Hematopoietic multipotent progenitor cell treated with erythropoietin and hydrocortisone succinate and interleukin-3 and kit ligand, for 17 days (in vitro differentiated cells): ENCODE results near the gene GRB10.

Experiments used
- DNase-seq: peaks from one replicate; pipeline ENCODE4 v3.0.0-alpha.2; 2015; ENCODE audit warnings: low spot score

The GRB10 gene

DNA sequence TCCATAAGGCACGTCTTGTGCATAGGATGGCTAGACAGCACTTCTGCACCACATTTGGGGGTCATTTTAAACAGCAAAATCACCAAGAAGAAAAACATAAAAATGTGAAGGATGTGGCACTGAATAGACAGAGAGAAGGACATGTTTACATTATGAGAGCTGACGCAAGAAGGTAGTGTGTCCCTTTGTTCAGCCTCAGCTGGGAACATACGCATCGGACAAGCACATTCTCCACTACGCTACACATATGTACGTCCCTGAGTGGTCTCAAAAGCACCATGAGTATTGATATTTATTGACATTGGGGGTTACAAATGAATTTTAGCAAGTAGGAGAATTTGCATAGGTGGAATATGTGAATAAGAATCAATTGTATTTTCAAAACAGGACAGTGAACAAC, 237.7 kb downstream of the GRB10 start:
- DNase-seq, result no peak

GRCh38 chr7:50543776-50544442, 238.8 kb downstream of the GRB10 start:
- DNase-seq, result no peak

GRCh38 chr7:50542132-50542531, 240.6 kb downstream of the GRB10 start:
- no peak for DNase-seq

- no peak for DNase-seq
Measured at GRCh38 chr7:50540785-50541579, 241.7 kb downstream of the GRB10 start.
